HG02885 (cell line): Measurements from ENCODE around the gene CMBL.

Experiments
- ATAC-seq: cut with Tn5 transposase; IDR thresholded peaks from one replicate; pipeline ENCODE4 v1.9.1; 2021; ENCODE audit warnings: mild to moderate bottlenecking; ENCODE audit not compliant: unreplicated experiment, poor library complexity

The CMBL gene

DNA sequence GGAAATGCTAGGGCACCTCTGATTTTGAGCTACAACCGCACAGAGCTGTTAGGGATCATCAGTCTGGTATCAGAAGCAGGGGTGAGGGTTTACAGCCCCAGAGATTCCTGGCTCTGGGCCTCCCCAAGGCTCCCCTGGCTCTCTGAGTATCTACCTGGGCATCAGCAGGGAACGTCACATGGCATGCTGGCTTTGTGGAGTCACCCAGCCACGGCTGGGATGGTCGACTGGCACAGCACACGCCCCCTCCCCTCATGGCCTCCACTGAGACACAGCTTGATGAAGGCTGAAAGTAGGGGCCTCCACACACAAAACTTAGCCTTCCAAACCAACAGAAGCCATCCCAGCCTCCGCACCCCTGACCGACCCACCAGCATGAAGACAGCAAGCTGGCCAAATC lies 74.7 kb downstream of the CMBL start:
- no peak for ATAC-seq

DNA sequence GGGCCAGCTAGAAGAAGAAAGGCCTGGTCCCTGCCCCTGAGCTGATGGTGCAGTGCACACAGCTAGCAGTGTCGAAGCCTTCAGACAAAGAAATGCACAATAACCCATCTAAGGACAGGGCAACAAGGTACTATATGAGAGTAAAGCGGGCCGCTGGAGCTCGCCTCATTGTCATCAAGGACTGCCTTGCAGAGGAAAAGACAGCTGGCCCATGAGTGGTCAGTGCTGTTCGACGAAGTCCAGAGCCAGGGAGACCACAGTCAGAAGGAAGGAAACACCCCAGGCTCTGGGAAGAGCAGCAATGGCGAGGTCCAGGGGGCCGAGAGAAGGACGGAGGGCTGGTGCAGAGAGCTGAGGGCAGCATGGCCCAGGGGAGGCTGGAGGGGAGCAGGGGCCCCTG lies 75.3 kb downstream of the CMBL start:
- ATAC-seq, result no peak

DNA sequence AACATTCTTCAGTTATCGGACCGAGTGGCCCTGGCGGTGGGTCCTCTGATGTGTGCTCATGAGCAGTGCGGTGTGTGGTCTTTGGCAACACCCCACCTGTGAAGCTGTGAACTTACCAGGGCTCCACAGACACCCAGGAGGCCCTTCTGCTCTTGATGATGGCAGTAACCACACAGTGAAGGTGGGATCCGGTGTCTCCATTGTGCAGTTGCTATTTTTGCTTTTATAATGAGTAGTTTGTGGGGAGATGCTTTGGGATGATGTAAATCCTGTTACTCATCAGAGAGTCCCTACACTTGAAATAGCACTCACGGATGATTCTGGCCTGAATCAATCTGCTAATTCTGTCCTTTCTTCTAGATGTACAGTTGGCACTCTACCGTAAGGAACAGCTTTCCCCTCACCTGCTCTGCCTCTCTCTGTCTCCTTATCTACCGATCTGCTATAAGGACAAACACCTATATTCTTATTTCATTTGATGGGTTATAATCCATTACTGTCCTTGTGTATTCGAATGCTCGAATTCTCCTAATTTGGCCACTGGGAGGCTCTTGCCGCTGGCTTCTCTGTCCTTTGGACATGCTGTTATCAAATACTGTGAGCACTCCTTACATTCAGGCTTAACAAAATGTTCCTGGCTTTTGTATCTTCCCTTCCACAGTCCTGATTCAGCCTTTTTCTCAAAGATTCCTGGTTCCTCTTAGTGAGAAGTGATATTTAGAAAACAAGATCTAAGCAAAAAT lies 78.2 kb downstream of the CMBL start:
- ATAC-seq, result no peak

DNA sequence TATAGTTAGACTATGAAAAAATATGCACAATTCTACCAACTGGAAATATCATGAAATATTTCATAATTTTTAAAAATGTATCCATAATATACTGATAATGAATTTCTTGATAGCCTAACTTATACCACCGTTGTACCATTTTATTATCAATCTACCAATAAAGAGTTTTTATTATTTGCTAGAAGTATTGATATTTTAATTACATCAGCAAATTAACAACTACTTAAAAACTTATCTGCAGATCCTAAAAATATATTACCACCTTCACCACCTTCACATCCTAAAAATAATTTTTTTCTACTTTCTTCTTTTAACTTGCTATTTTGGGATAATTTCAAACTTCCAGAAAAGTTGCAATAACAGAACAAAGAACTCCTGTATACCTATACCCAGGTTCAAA lies 79.4 kb downstream of the CMBL start:
- no peak for ATAC-seq
